ENCODE results near the gene SYNE1. TPM values are rescaled to one million over a fixed set of nuclear protein-coding genes. Genes with fewer than 3 reads are reported as not detected.
"Not testable (repeated sequence)": the region's sequence is repeated elsewhere in the genome, so short reads cannot be mapped to it uniquely, and the experiment has no call there.

The SYNE1 gene
- total RNA-seq, 2 donors from 2014 or later: 135 to 184 TPM

GRCh38 chr6:152351110-152351509 is 286.1 kb downstream of the SYNE1 start:
- no peak for DNase-seq (ENCODE audit: low spot score)
- intact Hi-C loops (cut with DNase I): no loop called here

DNA sequence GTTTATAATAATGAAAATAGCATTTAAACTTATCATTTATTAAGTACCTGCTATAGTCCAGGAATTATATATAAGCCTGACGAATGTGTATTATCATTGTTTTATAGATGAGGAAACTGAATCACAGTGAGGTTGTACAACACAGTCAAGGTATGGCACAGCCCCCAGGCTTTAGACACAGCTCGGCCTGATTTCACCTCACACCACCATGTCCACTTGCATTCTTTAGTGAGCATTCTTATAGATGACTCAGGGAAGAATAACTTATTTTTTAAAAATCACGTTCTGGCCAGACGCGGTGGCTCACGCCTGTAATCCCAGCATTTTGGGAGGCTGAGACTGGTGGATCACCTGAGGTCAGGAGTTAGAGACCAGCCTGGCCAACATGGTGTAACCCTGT is 289.0 kb downstream of the SYNE1 start:
- intact Hi-C loops (cut with DNase I): no loop called here
- no peak for DNase-seq (ENCODE audit: low spot score)

DNA sequence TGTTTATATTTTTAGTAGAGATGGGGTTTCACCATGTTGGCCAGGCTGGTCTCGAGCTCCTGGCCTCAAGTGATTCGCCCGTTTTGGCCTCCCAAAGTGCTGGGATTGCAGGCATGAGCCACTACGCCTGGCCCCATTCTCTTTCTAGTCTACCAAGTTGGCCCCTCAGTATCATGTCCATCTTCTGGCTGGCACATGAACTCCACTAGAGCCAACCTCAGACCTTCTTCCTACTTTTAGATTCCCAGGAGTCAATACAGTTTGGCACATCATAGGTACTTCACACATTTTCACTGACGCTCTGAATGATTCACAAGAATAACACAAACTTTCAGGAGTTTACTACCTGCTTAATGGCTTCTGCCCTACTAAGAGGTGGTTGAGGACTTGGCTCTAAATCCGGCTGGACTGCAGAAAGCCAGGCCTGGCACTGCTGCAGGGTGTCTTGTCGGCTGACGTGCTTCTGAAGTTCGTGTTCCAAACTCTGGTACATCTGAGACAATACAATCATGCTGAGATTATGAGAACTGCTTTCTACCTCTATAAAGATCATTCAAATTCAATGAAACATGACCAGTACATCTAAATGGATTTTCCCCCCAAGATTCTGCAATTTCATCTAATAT is 293.3 kb downstream of the SYNE1 start:
- intact Hi-C loops (cut with DNase I): no loop called here
- no peak for DNase-seq (ENCODE audit: low spot score)

DNA sequence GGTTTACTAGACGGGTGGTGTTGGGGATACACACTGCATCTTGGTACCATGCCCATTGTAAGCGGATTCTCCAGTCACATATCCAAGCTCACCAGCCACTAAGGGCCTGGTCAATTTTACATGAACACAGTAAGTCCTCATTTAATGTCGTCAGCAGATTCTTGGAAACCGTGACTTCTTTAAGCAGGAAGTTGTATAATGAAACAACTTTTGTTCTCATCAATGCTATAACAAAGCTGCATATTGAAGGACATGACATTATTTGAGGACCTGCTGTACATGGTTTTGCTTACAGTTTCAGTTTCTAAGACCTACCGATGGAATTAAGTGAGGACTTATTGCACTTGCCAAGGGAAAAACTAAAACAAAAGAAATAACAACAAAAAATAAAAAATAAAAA is 295.6 kb downstream of the SYNE1 start:
- intact Hi-C loops (cut with DNase I): no loop called here
- DNase-seq (ENCODE audit: low spot score): no peak

DNA sequence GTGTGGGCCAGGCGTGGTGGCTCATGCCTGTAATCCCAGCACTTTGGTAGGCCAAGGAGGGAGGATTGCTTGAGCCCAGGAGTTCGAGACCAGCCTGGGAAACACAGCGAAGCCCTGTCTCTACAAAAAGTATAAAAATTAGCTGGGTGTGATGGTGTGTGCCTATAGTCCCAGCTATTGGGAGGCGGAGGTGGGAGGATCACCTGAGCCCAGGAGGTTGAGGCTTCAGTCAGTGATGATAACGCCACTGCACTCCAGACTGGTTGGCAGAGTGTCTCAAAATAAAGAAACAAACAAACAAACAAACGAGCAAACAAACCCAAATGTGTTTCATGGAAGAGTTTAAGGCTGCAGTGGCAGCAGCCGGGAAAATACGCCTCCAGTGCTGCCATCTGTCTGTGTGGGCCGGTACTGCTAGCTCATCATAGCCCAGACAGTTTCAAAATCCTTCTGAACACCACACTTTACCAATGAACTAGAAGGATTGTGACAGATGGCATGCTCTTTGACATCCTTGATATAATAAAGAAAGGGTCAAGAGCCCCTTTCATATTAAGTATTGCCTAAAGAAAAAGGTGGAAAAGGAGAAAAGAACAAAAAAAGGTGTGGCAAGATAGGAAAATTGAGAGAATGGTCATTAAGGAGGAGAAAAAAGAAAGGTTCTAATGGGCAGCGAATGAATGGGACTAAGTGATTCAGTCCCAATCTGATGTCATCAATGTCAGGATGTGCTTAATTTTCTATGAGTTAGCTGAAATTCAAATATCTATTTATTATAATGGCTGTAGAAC is 298.6 kb downstream of the SYNE1 start:
- intact Hi-C loops (cut with DNase I): no loop called here
- peak; percentile 85 for DNase-seq (ENCODE audit: low spot score)

- intact Hi-C loops (cut with DNase I): no loop called here
- DNase-seq (ENCODE audit: low spot score): no peak
These were observed 302.6 kb downstream of the SYNE1 start for GRCh38 chr6:152334555-152334954.

- intact Hi-C loops (cut with DNase I): no loop called here
- no peak for DNase-seq (ENCODE audit: low spot score)
These were observed 306.2 kb downstream of the SYNE1 start for GRCh38 chr6:152330961-152331360.

- DNase-seq (ENCODE audit: low spot score): no peak
- intact Hi-C loops (cut with DNase I): no loop called here
These were observed 307.3 kb downstream of the SYNE1 start for GRCh38 chr6:152329638-152330448.

GRCh38 chr6:152328200-152328599 is 309.0 kb downstream of the SYNE1 start:
- intact Hi-C loops (cut with DNase I); DNase-seq (ENCODE audit: low spot score): not testable (repeated sequence)

- DNase-seq (ENCODE audit: low spot score): no peak
- intact Hi-C loops (cut with DNase I): no loop called here
These were observed 313.8 kb downstream of the SYNE1 start for GRCh38 chr6:152323376-152323775.

GRCh38 chr6:152318278-152318677 is 318.9 kb downstream of the SYNE1 start:
- intact Hi-C loops (cut with DNase I): no loop called here
- DNase-seq (ENCODE audit: low spot score): no peak

- intact Hi-C loops (cut with DNase I): no loop called here
- DNase-seq (ENCODE audit: low spot score): peak; percentile 86
These were observed 321.1 kb downstream of the SYNE1 start for GRCh38 chr6:152316024-152316423.

DNA sequence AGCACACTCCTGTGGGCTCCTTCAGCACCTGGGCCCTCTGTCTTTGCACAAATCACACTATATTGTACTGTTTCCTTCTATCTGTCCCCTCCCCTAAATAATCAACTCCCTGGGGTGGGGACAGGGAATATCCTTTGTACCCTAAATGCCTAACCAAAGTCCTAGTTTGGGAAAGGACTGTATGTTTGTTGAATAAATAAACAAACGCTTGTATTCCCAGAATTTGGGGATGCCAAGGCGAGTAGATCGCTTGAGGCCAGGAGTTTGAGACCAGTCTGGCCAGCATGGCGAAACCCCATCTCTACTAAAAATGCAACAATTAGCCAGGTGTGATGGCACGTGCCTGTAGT is 322.7 kb downstream of the SYNE1 start:
- intact Hi-C loops (cut with DNase I): no loop called here
- no peak for DNase-seq (ENCODE audit: low spot score)

DNA sequence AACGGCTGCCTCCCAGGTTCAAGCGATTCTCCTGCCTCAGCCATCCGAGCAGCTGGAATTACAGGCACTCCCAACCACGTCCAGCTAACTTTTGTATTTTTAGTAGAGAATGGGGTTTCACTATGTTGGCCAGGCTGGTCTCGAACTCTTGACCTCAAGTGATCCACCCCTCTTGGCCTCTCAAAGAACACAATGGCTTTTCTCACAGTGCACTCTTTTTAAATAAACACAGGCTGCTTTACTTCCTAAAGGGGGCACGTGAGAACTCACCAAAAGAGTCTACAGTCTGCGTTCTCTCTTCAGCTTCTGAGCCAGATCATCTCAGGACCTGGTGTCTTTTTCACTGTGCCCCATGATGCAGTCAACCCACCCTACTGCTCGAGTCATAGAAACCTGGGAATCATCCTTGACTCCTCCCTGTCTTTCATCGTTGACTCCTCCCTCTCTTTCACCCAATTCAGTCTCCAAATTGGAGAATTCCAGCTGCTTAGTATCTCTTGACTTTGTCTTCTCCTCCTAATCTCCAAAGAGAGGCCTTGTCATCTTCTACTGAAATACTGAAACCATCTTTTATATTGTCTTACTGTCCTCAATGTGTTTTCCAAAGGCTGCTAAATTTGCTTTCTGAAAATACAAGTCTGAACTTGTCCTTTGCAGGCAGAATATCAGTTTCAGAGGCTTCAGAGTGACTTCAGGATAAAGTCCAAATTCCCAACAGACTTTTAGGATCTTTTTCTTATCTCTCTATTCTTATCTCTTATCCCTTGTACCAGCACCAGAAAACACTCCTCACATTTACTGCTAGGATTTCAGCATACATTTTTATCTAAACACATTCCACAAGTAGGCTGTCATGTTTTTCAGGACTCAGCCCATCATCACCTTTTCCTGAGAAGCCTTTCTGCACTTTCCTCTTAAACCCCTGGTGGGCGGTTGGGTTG is 323.4 kb downstream of the SYNE1 start:
- DNase-seq (ENCODE audit: low spot score): no peak
- intact Hi-C loops (cut with DNase I): no loop called here

GRCh38 chr6:152312434-152312833 is 324.7 kb downstream of the SYNE1 start:
- no peak for DNase-seq (ENCODE audit: low spot score)

GRCh38 chr6:152310371-152310954 is 326.7 kb downstream of the SYNE1 start:
- no peak for DNase-seq (ENCODE audit: low spot score)
- intact Hi-C loops (cut with DNase I): no loop called here

More at GRCh38 chr6:152312434-152312833, 324.7 kb downstream of the SYNE1 start:
- intact Hi-C loops (cut with DNase I): no loop called here

DNA sequence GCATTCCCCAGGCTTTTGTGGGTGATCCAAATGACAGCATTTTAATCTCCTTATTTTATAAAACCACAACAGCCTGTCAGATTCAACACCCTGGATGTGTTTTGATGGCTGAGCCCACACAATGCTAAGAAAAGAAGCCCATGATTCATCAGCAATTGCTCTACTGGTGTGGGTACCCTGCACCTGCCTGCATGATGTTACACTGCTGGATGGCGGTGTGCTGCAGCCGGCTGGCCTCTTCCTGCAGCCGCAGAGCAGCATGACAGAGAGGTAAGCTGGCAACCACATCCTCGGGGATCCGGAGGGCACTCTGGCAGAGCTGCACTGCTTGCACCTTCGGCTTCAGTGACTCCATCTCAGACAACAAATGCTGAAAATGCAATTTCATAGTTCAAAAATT is 327.5 kb downstream of the SYNE1 start:
- intact Hi-C loops (cut with DNase I): no loop called here

DNA sequence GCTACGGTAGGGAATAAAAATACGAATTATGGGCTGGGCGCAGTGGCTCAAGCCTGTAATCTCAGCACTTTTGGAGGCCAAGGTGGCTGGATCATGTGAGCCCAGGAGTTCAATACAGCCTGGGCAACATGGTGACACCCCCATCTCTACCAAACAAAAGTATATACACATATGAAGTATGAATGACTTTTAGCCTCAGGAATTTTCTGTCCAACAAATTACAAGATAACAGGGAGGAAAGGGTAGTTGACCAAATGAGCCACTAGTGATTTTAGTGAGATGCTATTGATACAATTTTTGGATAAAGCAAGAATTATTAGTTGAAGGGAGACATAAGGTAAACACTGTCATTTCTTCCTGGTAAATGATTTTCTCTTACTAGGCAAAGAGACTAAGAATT is 328.2 kb downstream of the SYNE1 start:
- intact Hi-C loops (cut with DNase I): no loop called here
- no peak for DNase-seq (ENCODE audit: low spot score)

More for the DNA sequence above, 327.5 kb downstream of the SYNE1 start:
- DNase-seq (ENCODE audit: low spot score): no peak

- intact Hi-C loops (cut with DNase I): no loop called here
- no peak for DNase-seq (ENCODE audit: low spot score)
These were observed 328.9 kb downstream of the SYNE1 start for GRCh38 chr6:152308306-152308705.

Measured in posterior vena cava (tissue), 2 donors.